ENCODE results near the gene SLC6A20.

DNA sequence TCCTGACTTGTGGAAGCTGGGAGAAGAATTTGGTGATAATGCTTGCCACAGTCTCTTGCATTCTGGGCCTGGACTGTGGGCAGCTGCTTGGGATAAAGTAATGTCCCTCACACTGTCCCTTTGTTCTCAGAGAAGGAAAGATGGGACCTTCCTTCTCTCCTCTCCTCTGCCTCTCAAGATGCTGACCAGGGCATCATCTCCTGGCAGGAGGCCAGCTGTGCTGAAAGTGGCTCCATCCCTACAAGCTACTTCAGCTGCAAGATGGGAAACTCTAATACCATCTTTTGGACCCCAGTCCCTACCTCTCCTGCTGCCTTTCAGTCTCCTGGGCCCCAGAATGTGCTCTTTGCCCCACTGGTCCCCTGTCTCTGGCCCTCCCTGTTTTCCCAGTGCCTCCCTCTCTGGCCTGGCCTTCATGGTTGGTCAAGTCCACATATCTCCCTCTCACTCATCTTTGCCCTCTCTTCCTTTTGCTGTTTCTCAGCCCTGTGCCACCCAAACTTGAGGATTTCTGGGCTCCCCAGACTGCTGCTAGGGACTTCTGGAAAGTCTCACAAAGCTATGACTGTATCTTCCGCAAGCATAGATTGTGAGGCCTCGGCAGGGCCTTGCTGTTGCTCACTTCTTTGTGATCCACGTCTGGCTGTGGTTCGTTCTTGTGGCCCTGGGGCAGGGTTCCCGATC is 7.1 kb upstream of the SLC6A20 start:
- TF ChIP-seq EZH2 (IDR thresholded peaks at IDR 0.05) = no peak
- TF ChIP-seq, protein P1, sequence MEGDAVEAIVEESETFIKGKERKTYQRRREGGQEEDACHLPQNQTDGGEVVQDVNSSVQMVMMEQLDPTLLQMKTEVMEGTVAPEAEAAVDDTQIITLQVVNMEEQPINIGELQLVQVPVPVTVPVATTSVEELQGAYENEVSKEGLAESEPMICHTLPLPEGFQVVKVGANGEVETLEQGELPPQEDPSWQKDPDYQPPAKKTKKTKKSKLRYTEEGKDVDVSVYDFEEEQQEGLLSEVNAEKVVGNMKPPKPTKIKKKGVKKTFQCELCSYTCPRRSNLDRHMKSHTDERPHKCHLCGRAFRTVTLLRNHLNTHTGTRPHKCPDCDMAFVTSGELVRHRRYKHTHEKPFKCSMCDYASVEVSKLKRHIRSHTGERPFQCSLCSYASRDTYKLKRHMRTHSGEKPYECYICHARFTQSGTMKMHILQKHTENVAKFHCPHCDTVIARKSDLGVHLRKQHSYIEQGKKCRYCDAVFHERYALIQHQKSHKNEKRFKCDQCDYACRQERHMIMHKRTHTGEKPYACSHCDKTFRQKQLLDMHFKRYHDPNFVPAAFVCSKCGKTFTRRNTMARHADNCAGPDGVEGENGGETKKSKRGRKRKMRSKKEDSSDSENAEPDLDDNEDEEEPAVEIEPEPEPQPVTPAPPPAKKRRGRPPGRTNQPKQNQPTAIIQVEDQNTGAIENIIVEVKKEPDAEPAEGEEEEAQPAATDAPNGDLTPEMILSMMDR (IDR thresholded peaks at IDR 0.05) = no peak

Data from neural progenitor cell (in vitro differentiated cells).